Brain pericyte (primary cell): ENCODE results near the gene ADAMTS2.

Experiments
- DNase-seq: peaks from one replicate; pipeline ENCODE4 v3.0.0-alpha.2; 2012; ENCODE audit warnings: low read depth, low spot score

Gene ADAMTS2

GRCh38 chr5:179255527-179256327 lies 89.5 kb downstream of the ADAMTS2 start:
- DNase-seq: no peak

DNA sequence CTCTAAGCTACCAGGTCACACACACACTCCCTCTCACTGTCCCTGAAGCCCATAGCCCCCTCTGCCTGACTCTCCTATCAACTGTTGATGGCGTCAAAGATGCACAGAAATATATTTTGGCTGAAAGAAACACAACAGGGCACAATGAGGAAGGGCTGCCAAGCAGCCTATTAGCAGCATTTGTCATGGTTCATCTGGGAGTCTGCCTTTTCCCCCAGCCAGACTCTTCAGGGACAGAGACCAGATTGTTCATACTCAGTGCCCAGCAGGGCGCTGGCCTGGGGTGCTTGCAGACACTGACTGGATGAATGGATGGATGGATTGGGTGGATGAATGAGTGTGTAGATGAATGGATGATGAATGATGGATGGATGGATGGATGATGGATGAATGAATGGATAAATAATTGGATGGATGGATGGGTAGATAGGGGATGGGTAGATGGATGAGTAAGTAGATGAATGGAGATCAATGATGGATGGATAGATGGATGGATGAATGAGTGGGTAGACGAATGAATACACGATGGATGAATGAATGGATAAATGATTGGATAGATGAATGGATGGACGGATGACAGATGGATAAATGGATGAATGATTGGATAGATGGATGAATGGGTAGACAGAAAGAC lies 90.5 kb downstream of the ADAMTS2 start:
- DNase-seq: no peak

- DNase-seq: no peak
Measured at GRCh38 chr5:179253730-179254129, 91.5 kb downstream of the ADAMTS2 start.

GRCh38 chr5:179251276-179251969 lies 93.8 kb downstream of the ADAMTS2 start:
- DNase-seq: no peak

DNA sequence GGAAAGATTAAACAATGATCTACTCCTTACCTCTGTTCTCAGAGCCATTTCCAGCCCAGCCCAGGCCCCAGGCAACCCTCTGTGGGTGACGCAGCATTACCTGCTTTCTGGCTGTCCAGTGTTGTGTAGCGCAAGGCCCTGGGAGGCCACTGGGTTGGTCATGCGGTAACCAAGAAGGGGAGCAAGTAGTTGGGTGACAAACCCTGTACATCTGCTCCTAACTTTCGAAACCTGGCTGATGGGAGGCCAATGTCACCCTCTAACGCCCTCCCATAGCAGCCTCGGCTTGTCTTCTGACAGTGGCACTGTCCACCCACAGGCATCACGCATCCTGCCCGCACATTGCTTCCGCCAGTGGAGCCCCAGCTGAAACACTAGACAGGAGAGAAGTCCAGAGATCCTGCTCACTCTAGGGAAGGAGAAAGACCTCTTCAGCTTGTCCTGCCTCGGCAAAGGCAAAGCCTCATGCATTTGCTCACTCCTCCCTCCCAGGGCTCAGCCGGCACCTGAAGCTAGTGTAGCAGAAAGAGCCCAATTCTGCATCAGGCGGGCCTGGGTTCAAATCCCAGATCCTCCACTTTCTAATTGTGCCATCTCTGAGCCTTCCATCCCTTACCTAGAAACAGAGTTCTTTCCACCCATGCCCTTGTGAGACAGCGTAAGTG lies 94.6 kb downstream of the ADAMTS2 start:
- DNase-seq: no peak

DNA sequence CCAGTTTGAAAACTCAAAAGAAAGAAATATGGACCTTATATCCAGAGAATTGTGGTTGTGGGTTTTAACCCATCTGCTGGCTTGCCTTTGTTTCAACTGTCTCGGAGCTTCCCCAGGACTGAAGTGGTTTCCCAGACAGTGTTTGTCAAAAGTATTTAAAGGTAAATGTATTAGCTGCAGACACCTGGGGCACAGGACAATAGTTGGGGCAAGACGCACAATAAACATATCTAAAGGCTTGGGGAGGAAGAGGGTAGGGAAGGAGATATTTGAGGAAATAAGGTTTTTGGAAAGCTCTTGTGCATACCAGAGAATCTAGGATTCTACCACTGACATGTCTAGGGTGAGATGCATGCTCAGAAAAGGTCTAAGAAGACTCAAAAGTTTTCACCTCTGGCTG lies 99.0 kb downstream of the ADAMTS2 start:
- no peak for DNase-seq

GRCh38 chr5:179245031-179245430 lies 100.2 kb downstream of the ADAMTS2 start:
- no peak for DNase-seq

GRCh38 chr5:179244044-179244443 lies 101.2 kb downstream of the ADAMTS2 start:
- DNase-seq: no peak

- DNase-seq: no peak
Measured at GRCh38 chr5:179243333-179243732, 101.9 kb downstream of the ADAMTS2 start.

DNA sequence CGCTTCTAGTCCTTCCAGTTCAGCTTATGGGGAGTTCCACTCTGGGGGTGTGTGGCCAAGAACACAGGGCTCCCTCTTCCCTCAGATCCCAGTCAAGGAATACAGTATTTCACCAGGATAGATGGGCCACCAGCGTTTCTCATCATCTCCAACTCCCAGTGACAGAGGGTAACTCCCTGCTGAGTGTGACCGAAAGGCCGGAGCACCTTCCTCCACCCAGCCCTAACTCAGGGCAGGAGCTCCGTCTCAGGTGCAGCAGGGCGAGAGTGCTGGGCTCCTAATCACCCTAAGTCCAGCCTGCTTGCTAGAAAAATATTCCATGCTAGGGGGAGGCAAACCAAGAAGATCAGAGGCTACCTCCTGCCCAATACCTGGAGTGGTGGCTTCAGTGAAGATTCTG lies 102.6 kb downstream of the ADAMTS2 start:
- DNase-seq: no peak

DNA sequence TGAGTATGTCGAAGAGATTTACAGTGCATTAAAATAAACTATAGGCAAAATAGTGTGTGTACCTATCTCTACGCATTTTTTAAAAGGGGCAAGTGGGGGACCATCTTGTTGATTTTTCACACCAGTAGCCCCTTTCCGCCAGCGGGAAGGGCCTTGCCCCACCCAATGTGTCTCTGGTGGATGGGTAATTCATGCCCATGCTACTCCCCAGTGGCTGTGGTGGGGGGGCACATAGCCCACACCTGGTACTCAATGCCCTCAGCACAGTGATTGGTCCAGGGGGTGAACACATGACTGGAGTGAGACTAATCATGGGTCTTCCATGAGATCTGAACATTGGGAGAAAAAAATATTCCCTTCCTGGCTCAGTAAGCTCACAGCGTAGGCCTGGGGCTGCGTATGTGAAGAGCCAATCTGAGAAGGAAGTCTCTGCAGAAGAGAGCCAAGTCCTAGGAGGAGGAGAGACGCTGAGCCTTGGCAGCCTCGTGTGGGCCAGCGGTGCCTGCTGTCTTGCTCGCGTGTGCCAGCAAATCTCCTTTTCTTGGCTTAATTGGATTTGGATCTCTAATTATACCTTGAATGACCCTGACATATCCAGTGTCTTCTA lies 103.4 kb downstream of the ADAMTS2 start:
- DNase-seq: no peak

DNA sequence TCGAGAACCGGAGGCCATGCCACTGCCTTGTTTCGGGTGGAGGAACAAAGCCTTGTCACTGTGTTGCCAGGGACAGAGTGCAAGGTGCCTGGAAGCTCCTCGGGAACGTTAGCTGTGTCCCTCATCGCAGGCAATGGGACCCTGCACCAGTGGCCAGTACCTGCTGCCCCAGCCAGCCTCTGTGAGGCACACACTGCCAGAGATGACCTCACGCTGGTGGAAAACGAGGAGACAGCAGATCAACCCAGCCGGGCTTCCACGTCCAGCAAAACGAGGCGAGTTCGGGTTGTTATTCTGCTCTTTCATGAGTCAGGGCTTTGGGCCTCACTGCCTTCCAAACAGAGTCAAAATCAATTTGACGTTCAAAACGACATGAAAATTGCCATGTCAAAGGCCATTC lies 104.1 kb downstream of the ADAMTS2 start:
- DNase-seq: no peak

DNA sequence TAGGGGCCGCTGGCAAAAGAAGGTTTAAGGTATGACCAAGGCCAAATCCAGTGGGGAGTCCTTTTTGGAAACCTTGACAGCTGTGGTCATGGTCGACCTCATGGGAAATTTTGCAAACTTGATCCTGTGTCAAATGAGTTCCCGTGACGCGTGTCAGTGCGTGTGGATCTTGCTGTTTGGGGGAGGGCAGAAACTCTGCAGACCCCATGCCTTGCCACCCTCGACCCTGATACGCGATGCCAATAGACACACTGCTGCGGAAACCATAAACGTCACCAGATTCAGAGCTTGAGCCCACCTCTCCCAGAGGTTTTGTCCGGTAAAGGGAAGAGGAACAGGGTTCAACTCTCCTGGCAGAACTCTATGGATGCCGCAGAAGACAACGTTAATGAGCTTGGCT lies 104.7 kb downstream of the ADAMTS2 start:
- DNase-seq: no peak

DNA sequence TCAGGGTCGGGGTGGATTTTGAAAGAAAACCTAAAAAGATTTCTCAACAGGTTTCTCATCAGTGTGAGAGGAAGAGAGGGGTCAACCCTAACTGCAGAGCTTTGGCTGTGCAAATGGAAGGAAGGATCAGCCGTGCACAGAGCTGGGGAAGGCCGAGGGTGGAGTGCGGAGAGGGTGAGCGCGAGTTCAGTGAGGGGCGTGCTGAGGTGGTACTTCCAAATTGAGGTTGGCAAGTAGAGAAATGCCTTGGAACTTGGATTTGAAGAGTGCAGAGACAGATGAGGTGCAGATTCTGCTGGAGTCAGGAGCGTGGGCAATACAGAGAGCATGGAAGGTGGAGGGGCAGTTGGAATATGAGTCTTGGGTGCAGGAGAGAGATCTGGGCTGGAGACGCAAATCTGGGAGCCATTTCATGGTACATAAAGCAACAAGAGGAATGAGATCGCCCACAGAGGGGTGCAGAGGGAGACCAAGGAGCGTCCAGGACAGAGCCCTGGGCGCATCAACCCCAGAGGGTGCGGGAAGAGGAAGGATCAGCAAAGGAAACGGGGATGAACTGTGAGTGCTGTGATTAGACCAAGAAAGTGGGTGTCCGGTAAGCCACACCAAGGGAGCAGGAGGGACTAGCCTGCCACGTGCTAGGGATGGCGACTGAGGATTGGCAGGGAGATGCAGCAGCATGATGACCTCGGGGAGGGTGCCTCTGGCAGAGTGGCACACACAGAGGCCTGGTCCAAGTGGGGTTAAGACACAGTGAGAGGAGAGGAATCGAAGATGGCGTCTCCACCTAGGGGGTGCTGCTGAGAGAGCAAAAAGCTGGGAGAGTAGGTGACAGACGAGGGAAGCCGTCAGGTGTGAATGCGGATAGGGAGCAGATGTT lies 105.8 kb downstream of the ADAMTS2 start:
- DNase-seq: no peak

DNA sequence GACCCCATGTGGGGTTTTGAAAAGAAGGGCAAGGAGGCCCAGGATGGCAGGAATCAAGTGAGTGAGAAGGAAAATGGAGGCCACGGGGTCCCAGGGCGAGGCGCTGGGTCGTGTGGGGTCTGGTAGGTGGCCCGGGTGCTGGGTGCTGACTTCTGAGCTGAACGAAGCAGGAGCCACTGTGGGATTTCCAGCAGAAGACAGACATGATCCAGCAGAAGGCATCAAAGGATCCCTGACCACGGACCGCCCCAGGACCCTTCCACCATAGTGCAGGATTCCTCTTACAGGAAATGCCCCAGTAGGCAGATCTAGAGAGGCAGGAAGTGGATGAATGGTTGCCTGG lies 106.7 kb downstream of the ADAMTS2 start:
- DNase-seq: no peak

- no peak for DNase-seq
Measured at GRCh38 chr5:179237770-179238627, 107.3 kb downstream of the ADAMTS2 start.

DNA sequence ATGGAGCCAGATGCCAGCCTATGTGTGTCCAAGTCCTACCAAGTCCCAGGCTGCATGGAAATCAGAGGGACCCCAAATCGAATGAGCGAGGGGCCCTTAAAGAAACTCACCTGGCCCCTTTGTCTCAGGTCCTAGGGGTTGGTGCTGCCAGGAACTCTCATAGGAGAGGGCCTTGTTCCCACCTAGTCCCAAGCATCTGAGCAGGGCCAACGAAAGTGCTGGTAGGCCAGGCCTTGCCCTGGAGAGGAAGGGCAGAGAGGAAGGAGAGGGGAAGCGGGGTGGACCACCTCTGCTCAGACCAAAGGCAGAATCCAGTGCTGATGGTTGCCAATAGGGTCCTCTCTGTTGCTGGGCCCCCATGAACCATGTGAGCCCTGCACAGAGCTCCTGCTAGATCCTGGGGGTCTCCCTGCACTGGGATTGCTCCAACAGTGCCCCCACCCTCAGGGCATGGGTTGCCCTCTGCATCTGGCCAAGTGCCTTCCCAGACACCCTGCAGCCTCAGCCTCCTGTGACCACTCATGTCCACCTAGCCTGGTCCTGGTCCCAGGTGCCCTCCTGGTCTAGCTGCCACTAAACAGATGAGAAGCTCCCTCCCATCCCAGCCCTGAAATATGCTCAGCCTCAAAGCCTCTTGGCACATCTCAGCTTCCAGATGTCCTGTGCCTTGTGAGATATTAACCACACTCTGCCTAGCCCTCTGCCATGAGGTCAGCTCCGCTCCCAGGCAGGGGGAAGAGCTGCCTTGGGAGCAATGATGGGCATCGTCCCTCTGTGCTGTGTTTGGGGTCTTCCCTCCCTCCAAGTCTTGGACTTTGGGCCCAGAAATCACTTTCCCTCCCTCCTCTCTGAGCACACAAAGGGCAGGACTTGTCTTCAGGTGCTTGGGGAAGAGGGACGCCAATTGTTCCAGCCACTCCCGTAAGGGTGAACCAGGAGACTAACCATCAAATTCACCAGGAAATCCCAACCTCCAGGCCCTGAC lies 109.6 kb downstream of the ADAMTS2 start:
- DNase-seq: no peak

DNA sequence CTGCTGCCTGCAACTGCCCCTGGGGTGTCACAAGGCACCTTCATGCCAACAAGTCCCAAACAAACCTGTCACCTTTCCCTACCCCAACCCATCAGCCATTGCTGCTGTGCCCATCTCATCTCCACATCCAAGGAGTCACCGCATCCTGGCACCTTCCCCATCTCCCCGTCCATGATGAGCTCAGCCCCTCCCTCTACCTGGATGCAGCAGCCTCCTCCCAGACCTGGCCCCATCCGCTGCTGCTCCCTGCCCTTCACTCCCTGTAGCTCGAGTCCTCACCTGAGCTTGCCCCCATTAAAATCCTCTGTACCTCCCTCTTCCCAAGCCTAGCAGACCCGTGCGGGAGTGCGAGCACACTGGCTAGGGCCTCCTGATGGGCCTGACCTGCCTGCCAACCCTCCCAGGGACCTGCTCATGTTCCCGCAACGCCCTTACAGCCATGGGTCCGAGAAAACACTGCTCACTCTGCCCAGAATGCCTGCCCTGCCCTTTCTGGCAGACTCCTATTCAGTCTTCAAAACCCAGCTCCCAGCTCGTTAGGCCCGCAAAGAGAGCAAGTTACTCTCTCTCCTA lies 110.6 kb downstream of the ADAMTS2 start:
- DNase-seq: no peak
